OCI-LY7 (cell line): Measurements from ENCODE around the gene COL4A1.
"Not testable (repeated sequence)": the region's sequence is repeated elsewhere in the genome, so short reads cannot be mapped to it uniquely, and the experiment has no call there.

Experiments used
- EZH2phosphoT487 ChIP-seq: fragments of 200-600 bp; sonication (generic); IDR thresholded peaks from 2 replicates; pipeline ENCODE4 v1.6.1; 2018; ENCODE audit warnings: low read depth, borderline replicate concordance, mild to moderate bottlenecking, mixed run types, antibody characterized with exemption, low read length, moderate library complexity, mixed read lengths
- TF ChIP-seq, protein P1 (sequence below): fragments of 200-600 bp; sonication (generic); conservative IDR thresholded peaks from 2 replicates; pipeline ENCODE4 v1.5.1; 2014; ENCODE audit warnings: mild to moderate bottlenecking, antibody characterized with exemption, low read length, moderate library complexity, mixed read lengths

DNA sequence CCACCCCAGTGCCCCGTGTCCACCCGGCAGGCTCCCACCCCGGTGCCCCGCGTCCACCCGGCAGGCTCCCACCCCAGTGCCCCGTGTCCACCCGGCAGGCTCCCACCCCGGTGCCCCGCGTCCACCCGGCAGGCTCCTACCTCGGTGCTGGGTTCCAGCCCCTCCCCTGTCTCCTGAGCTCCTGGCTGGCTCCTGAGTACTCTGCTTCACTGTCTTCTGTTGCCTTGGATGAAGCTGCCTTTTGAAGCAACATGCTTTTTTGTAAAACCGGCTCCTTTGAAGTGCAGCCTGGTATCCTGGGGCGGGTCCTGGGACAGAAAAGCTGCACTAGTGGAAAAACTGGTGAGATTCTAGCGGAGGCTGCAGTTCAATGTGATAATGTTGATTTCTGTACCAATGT is 6.8 kb upstream of the COL4A1 start:
- TF ChIP-seq, protein P1, sequence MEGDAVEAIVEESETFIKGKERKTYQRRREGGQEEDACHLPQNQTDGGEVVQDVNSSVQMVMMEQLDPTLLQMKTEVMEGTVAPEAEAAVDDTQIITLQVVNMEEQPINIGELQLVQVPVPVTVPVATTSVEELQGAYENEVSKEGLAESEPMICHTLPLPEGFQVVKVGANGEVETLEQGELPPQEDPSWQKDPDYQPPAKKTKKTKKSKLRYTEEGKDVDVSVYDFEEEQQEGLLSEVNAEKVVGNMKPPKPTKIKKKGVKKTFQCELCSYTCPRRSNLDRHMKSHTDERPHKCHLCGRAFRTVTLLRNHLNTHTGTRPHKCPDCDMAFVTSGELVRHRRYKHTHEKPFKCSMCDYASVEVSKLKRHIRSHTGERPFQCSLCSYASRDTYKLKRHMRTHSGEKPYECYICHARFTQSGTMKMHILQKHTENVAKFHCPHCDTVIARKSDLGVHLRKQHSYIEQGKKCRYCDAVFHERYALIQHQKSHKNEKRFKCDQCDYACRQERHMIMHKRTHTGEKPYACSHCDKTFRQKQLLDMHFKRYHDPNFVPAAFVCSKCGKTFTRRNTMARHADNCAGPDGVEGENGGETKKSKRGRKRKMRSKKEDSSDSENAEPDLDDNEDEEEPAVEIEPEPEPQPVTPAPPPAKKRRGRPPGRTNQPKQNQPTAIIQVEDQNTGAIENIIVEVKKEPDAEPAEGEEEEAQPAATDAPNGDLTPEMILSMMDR = not testable (repeated sequence)
- not testable (repeated sequence) for TF ChIP-seq EZH2phosphoT487
